Mucosa of descending colon (tissue), 3 donors: ENCODE results near the gene POP4. TPM values are rescaled to one million over a fixed set of nuclear protein-coding genes. Genes with fewer than 3 reads are reported as not detected.

Source experiments
- ATAC-seq: fragments of 200-7000 bp; cut with Tn5 transposase; one replicate; pipeline ENCODE4 v1.9.1; 2020; ENCODE audit warnings: mild to moderate bottlenecking, moderate library complexity
- DNase-seq, 3 donors: peaks; one replicate each; pipeline ENCODE4 v3.0.0-alpha.2; 2020
- H3K36me3 ChIP-seq: fragments of 200-600 bp; one replicate; pipeline ENCODE4 v1.8.0; 2021; ENCODE audit warnings: low read depth, mild to moderate bottlenecking
- H3K4me1 ChIP-seq: fragments of 200-600 bp; one replicate; pipeline ENCODE4 v1.8.0; 2021; ENCODE audit warnings: low read depth, mild to moderate bottlenecking
- H3K4me3 ChIP-seq: fragments of 200-600 bp; one replicate; pipeline ENCODE4 v1.8.0; 2021; ENCODE audit warnings: mild to moderate bottlenecking
- H3K9me3 ChIP-seq: fragments of 200-600 bp; one replicate; pipeline ENCODE4 v1.8.0; 2021; ENCODE audit warnings: mild to moderate bottlenecking
- CTCF ChIP-seq: fragments of 200-600 bp; IDR thresholded peaks from one replicate; pipeline ENCODE4 v1.8.0; 2022; ENCODE audit warnings: antibody characterized with exemption, mild to moderate bottlenecking
- intact Hi-C, 2 donors: fragments of 100-400 bp; cut with DNase I in 1 of 2; cut with micrococcal nuclease in 1 of 2; formaldehyde crosslinking; loops; one replicate each; pipeline versions ENCODE4 v1.11.0 to v1.11.1; 2022; cut with DNase I, micrococcal nuclease
- total RNA-seq, 3 donors: library from RNA; stranded (reverse); fragmentation: NEBNext Ultra II Directional in 2 of 3; extraction: Animal tissue kit (Norgen Biotek cat#: 25700) in 2 of 3; gene quantifications; one replicate each; pipeline versions ENCODE4 v1.2.1 to v1.2.4, GENCODE V29; 2021 to 2023
- donor health status: DM: no; HTN: no; CAD: no; lungs with moderate emphysema.
- donor health status: DM: no; HTN: no; CAD: no.
- donor health status: DM: no; HTN: yes; CAD: no.

Gene POP4
- total RNA-seq, 3 donors from 2014 or later = 53.1 to 67.1 (median 65.6) TPM

- peak overlapping the region; percentile 72 for H3K4me3 ChIP-seq
- intact Hi-C loops = no loop called here
- H3K9me3 ChIP-seq = no peaks in the 10 kb centered on the region
- H3K36me3 ChIP-seq = no peaks in the 10 kb centered on the region
- no peak for TF ChIP-seq CTCF
- ATAC-seq (peak; percentile 48), DNase-seq (peak in 1 of 3 donors; percentile 73)
- H3K4me1 ChIP-seq = peaks cover 22% of the 10 kb centered on the region
Measured at GRCh38 chr19:29665826-29666577, 59.9 kb downstream of the POP4 start.

Other genes starting within 250 kb of the POP4 start
- gene VSTM2B, start 80.3 kb upstream of the POP4 start, total RNA-seq = under 1 TPM in 1 of 3 donors, not detected in 2; 0.32 TPM
- gene PLEKHF1, start 59.2 kb downstream of the POP4 start, total RNA-seq = 1 to 10 TPM; 4.0 to 6.9 (median 6.7) TPM
- 10 to 100 TPM; 17.0 to 26.6 (median 18.4) TPM for gene C19orf12, start 109.0 kb downstream of the POP4 start, total RNA-seq
- 1 to 10 TPM; 4.0 to 7.1 (median 4.4) TPM for gene CCNE1, start 205.7 kb downstream of the POP4 start, total RNA-seq